ENCODE measurements around the gene PTH1R. TPM values are rescaled to one million over a fixed set of nuclear protein-coding genes. Genes with fewer than 3 reads are reported as not detected.

Gene PTH1R
- total RNA-seq, 1 experiment from 2014 or later: 0.32 TPM

GRCh38 chr3:46849045-46849631 is 28.4 kb upstream of the PTH1R start:
- BruUV-seq (replicated peaks): no TSS peak
- H3K4me3 ChIP-seq (replicated peaks in 1 of 2; ENCODE audit: low read depth in 1 of 2, low read length in 2 of 2): no peak overlapping the region
- H3K4me1 ChIP-seq (ENCODE audit: control insufficient read depth in 1 of 2, insufficient read depth in 2 of 2, low read length in 2 of 2): no peaks in the 10 kb centered on the region
- DNase-seq (ENCODE audit: low read depth, low spot score): no peak
- no peaks in the 10 kb centered on the region for H3K27me3 ChIP-seq (ENCODE audit: insufficient read depth, low read length)
- no peak for ATAC-seq
- ChIA-PET POLR2A (no interaction called here), RAD21 (ENCODE audit: low non-redundant PET in 1 of 2, low total read pairs in 2 of 2, uncharacterized antibody in 2 of 2, unreplicated experiment in 2 of 2) (no interaction called here), CTCF (no interaction called here)
- no peaks in the 10 kb centered on the region for H3K9me2 ChIP-seq (ENCODE audit: insufficient read depth)
- H3K79me2 ChIP-seq (ENCODE audit: insufficient read depth, low read length): no peaks in the 10 kb centered on the region
- no peaks in the 10 kb centered on the region for H4K20me1 ChIP-seq (ENCODE audit: insufficient read depth)
- intact Hi-C loops (cut with micrococcal nuclease): no loop called here
- no peak overlapping the region for H3K9ac ChIP-seq (ENCODE audit: low read length)
- TF ChIP-seq EGR1 (IDR thresholded peaks at IDR 0.05; ENCODE audit: low read depth) (no peak), ZNF274 (IDR thresholded peaks at IDR 0.05; ENCODE audit: low read depth, low read length) (no peak), CBX3 (IDR thresholded peaks at IDR 0.05; ENCODE audit: low read depth) (no peak), SRF (IDR thresholded peaks at IDR 0.05; ENCODE audit: low read depth) (no peak), SP1 (IDR thresholded peaks at IDR 0.05; ENCODE audit: low read depth) (no peak), POLR2A (IDR thresholded peaks at IDR 0.05; ENCODE audit: borderline replicate concordance, extremely low read depth, insufficient read depth, insufficient read length) (no peak), EZH2phosphoT487 (IDR thresholded peaks at IDR 0.05; ENCODE audit: borderline replicate concordance) (no peak), TCF7L2 (IDR thresholded peaks at IDR 0.05; ENCODE audit: borderline replicate concordance, extremely low read depth, insufficient read depth, insufficient read length) (no peak), ZBTB33 (IDR thresholded peaks at IDR 0.05; ENCODE audit: extremely low read depth, insufficient replicate concordance, low read length) (no peak), ATF3 (IDR thresholded peaks at IDR 0.05) (no peak), SIN3A (IDR thresholded peaks at IDR 0.05; ENCODE audit: low read depth) (no peak), JUND (IDR thresholded peaks at IDR 0.05) (no peak), ZFX (IDR thresholded peaks at IDR 0.05) (no peak)
- TF ChIP-seq, protein P1, sequence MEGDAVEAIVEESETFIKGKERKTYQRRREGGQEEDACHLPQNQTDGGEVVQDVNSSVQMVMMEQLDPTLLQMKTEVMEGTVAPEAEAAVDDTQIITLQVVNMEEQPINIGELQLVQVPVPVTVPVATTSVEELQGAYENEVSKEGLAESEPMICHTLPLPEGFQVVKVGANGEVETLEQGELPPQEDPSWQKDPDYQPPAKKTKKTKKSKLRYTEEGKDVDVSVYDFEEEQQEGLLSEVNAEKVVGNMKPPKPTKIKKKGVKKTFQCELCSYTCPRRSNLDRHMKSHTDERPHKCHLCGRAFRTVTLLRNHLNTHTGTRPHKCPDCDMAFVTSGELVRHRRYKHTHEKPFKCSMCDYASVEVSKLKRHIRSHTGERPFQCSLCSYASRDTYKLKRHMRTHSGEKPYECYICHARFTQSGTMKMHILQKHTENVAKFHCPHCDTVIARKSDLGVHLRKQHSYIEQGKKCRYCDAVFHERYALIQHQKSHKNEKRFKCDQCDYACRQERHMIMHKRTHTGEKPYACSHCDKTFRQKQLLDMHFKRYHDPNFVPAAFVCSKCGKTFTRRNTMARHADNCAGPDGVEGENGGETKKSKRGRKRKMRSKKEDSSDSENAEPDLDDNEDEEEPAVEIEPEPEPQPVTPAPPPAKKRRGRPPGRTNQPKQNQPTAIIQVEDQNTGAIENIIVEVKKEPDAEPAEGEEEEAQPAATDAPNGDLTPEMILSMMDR (IDR thresholded peaks at IDR 0.05 in 2 of 3, conservative IDR thresholded peaks at IDR 0.05 in 1 of 3; ENCODE audit: borderline replicate concordance in 1 of 3, insufficient read depth in 1 of 3, low read depth in 2 of 3, low read length in 2 of 3): no peak
- TF ChIP-seq, protein P2, sequence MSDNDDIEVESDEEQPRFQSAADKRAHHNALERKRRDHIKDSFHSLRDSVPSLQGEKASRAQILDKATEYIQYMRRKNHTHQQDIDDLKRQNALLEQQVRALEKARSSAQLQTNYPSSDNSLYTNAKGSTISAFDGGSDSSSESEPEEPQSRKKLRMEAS (IDR thresholded peaks at IDR 0.05): no peak
- no peaks in the 10 kb centered on the region for H3K36me3 ChIP-seq (ENCODE audit: control insufficient read depth in 1 of 2, insufficient read depth in 2 of 2, low read length in 2 of 2)
- H2AFZ ChIP-seq (ENCODE audit: low read depth, low read length, poor library complexity, severe bottlenecking): no peak overlapping the region
- H3K9me3 ChIP-seq (ENCODE audit: control insufficient read depth in 1 of 2, insufficient read depth in 1 of 2, low read depth in 1 of 2, low read length in 2 of 2): no peaks in the 10 kb centered on the region
- no peak overlapping the region for H3K4me2 ChIP-seq (ENCODE audit: low read length)
- no peak overlapping the region for H3K27ac ChIP-seq (ENCODE audit: low read depth, low read length)

Measured in HCT116 (cell line).